ENCODE measurements around the gene MRPS27. TPM values are rescaled to one million over a fixed set of nuclear protein-coding genes. Genes with fewer than 3 reads are reported as not detected.
A peak's percentile ranks its signal among the peaks of the same experiment; 100 is the strongest.

Gene MRPS27
- total and polyA plus RNA-seq, 9 of the 15 experiments (the other 6 are each of a cell fraction or from before 2014, with no cell fraction given): 73.6 to 144 (median 106) TPM

GRCh38 chr5:72280581-72281069 is 39.4 kb downstream of the MRPS27 start (continued):
- TF ChIP-seq TCFL5 (CRISPR knock-in tag; conservative IDR thresholded peaks at IDR 0.05): peak; percentile 57; the same call in 1 of the 2 replicates
- TF ChIP-seq ZNF232 (CRISPR knock-in tag; IDR thresholded peaks at IDR 0.05): no peak
- TF ChIP-seq GTF2F1 (IDR thresholded peaks at IDR 0.05; ENCODE audit: low read depth, low read length): no peak
- TF ChIP-seq ZNF41 (CRISPR knock-in tag; conservative IDR thresholded peaks at IDR 0.05): no peak
- no peak for TF ChIP-seq E2F6 (IDR thresholded peaks at IDR 0.05; ENCODE audit: borderline replicate concordance in 1 of 2, extremely low read depth in 1 of 2, insufficient read depth in 1 of 2, insufficient read length in 1 of 2, low read depth in 1 of 2, low read length in 1 of 2, poor library complexity in 1 of 2, severe bottlenecking in 1 of 2)
- no peak for TF ChIP-seq MLX (CRISPR knock-in tag; conservative IDR thresholded peaks at IDR 0.05)
- no peak for TF ChIP-seq C11orf30 (IDR thresholded peaks at IDR 0.05; ENCODE audit: low read depth)
- TF ChIP-seq EP400 (IDR thresholded peaks at IDR 0.05): no peak
- TF ChIP-seq NONO (IDR thresholded peaks at IDR 0.05; ENCODE audit: low read depth in 2 of 2, low read length in 1 of 2): no peak
- TF ChIP-seq TEAD1 (CRISPR knock-in tag; IDR thresholded peaks at IDR 0.05): peak in 1 of 2 experiments; percentile 42; a peak in 1 of 4 replicates
- TF ChIP-seq CC2D1A (IDR thresholded peaks at IDR 0.05): 0 out of 2 replicates have a peak, but pooled peaks have one; percentile 31
- no peak for TF ChIP-seq ZKSCAN1 (IDR thresholded peaks at IDR 0.05; ENCODE audit: low read depth, low read length)
- TF ChIP-seq E2F3 (CRISPR knock-in tag; IDR thresholded peaks at IDR 0.05): no peak
- no peak for TF ChIP-seq PBX2 (CRISPR knock-in tag; IDR thresholded peaks at IDR 0.05; ENCODE audit: low read depth)
- TF ChIP-seq PBX2 (tag; conservative IDR thresholded peaks at IDR 0.05; ENCODE audit: low read depth): peak; percentile 50
- no peak for TF ChIP-seq ETS1 (conservative IDR thresholded peaks at IDR 0.05; ENCODE audit: control insufficient read depth, low read depth, low read length)
- TF ChIP-seq HMG20A (CRISPR knock-in tag; conservative IDR thresholded peaks at IDR 0.05): no peak
- TF ChIP-seq ATF3 (IDR thresholded peaks at IDR 0.05): no peak
- TF ChIP-seq ATF3 (CRISPR knock-in tag; conservative IDR thresholded peaks at IDR 0.05): no peak
- no peak for TF ChIP-seq ZNF707 (CRISPR knock-in tag; conservative IDR thresholded peaks at IDR 0.05)
- no peak for TF ChIP-seq ELK3 (CRISPR knock-in tag; IDR thresholded peaks at IDR 0.05)
